ENCODE measurements around the gene CCL5. TPM values are rescaled to one million over a fixed set of nuclear protein-coding genes. Genes with fewer than 3 reads are reported as not detected.

CCL5 gene
- polyA plus RNA-seq, 2 of the 4 experiments (the other 2 are of a cell fraction), result 0.12 to 0.31 TPM

DNA sequence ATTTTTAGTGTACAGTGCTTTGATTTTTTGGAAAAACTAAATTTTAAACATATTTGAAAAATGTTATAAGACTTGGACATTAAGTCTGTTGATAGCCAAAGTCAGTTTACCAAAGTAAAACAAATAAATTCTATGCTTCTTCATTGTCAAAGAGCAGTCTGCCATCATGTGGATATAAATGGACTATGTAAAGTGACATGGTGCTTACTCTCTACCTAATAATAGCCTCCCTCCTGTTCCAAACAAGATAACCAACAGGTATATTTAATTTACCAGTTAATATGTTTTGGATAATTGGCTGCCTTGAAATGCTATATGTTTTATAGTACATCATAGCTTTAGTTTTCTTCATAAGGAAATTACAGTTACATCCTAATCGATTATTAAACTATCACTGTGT, 55.0 kb downstream of the CCL5 start:
- DNase-seq (ENCODE audit: low read depth in 1 of 2, low spot score in 1 of 2), result no peak
- ChIA-PET CTCF (interaction anchor here (1.2 to 2.5 kb wide), 5 partner anchors 16 to 78 kb away, joined by 3 to 8 read pairs (median 6); partner anchors contain the start of gene TAF15), POLR2A (interaction anchor here (2.0 kb wide), 1 partner anchor 16 kb away, joined by 10 read pairs; the partner anchor contains the start of gene TAF15)
- Histone ChIP-seq H3K9me3 (no peaks in the 10 kb centered on the region), H3K4me1 (0 out of 3 replicates have a peak, but pooled peaks cover 3% of the 10 kb centered on the region), H3K4me3 (no peak overlapping the region), H3K4me2 (no peak overlapping the region), H3K27ac (no peak overlapping the region)
- no peak for FAIRE-seq
- WGBS (ENCODE audit: missing lambda C conversion rate), result 94% methylated on average over 1 of the region's 1 CpG
- no peak for ATAC-seq
- TF ChIP-seq, protein P1, sequence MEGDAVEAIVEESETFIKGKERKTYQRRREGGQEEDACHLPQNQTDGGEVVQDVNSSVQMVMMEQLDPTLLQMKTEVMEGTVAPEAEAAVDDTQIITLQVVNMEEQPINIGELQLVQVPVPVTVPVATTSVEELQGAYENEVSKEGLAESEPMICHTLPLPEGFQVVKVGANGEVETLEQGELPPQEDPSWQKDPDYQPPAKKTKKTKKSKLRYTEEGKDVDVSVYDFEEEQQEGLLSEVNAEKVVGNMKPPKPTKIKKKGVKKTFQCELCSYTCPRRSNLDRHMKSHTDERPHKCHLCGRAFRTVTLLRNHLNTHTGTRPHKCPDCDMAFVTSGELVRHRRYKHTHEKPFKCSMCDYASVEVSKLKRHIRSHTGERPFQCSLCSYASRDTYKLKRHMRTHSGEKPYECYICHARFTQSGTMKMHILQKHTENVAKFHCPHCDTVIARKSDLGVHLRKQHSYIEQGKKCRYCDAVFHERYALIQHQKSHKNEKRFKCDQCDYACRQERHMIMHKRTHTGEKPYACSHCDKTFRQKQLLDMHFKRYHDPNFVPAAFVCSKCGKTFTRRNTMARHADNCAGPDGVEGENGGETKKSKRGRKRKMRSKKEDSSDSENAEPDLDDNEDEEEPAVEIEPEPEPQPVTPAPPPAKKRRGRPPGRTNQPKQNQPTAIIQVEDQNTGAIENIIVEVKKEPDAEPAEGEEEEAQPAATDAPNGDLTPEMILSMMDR (IDR thresholded peaks at IDR 0.05), result no peak
- TF ChIP-seq NR3C1 (IDR thresholded peaks at IDR 0.05), result no peak
- TF ChIP-seq MYC (IDR thresholded peaks at IDR 0.05; ENCODE audit: borderline replicate concordance, low read length), result no peak
- TF ChIP-seq, protein P2, sequence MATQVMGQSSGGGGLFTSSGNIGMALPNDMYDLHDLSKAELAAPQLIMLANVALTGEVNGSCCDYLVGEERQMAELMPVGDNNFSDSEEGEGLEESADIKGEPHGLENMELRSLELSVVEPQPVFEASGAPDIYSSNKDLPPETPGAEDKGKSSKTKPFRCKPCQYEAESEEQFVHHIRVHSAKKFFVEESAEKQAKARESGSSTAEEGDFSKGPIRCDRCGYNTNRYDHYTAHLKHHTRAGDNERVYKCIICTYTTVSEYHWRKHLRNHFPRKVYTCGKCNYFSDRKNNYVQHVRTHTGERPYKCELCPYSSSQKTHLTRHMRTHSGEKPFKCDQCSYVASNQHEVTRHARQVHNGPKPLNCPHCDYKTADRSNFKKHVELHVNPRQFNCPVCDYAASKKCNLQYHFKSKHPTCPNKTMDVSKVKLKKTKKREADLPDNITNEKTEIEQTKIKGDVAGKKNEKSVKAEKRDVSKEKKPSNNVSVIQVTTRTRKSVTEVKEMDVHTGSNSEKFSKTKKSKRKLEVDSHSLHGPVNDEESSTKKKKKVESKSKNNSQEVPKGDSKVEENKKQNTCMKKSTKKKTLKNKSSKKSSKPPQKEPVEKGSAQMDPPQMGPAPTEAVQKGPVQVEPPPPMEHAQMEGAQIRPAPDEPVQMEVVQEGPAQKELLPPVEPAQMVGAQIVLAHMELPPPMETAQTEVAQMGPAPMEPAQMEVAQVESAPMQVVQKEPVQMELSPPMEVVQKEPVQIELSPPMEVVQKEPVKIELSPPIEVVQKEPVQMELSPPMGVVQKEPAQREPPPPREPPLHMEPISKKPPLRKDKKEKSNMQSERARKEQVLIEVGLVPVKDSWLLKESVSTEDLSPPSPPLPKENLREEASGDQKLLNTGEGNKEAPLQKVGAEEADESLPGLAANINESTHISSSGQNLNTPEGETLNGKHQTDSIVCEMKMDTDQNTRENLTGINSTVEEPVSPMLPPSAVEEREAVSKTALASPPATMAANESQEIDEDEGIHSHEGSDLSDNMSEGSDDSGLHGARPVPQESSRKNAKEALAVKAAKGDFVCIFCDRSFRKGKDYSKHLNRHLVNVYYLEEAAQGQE (IDR thresholded peaks at IDR 0.05), result no peak
- no peak for TF ChIP-seq POLR2A (IDR thresholded peaks at IDR 0.05; ENCODE audit: low read length)
- TF ChIP-seq KDM5A (IDR thresholded peaks at IDR 0.05), result no peak
- TF ChIP-seq SMC3 (IDR thresholded peaks at IDR 0.05), result no peak
- no peak for TF ChIP-seq RAD21 (conservative IDR thresholded peaks at IDR 0.05 in 1 of 2, IDR thresholded peaks at IDR 0.05 in 1 of 2)
- TF ChIP-seq TFCP2L1 (CRISPR knock-in tag; IDR thresholded peaks at IDR 0.05), result no peak
- TF ChIP-seq EHMT2 (IDR thresholded peaks at IDR 0.05; ENCODE audit: low read depth), result no peak
- no peak for TF ChIP-seq EHF (CRISPR knock-in tag; IDR thresholded peaks at IDR 0.05)
- no peak for TF ChIP-seq KDM1A (IDR thresholded peaks at IDR 0.05; ENCODE audit: low read depth)
- no peak for TF ChIP-seq CEBPB (IDR thresholded peaks at IDR 0.05)

Small RNAs within 50 kb of the gene (small RNA-seq; reads per million reads assigned to genes)
- 4.2 to 155 (median 19.3) reads per million in 6 experiments for gene RF00100

Other genes with a start within 250 kb of the CCL5 start
- 0.05 and 0.07 TPM in 2 replicates for gene RASL10B, start 148.7 kb downstream of the CCL5 start, polyA plus RNA-seq (2011; rRNA removed)
- 0.10 to 0.26 TPM (median 0.24 TPM) in 3 replicates for gene RASL10B, start 148.7 kb downstream of the CCL5 start, polyA plus RNA-seq (2017; fragmentation: RNase III; extraction: RNeasy Plus Mini Kit Qiagen cat#74134 plus additional on column Dnase treatment)
- gene GAS2L2, start 127.1 kb downstream of the CCL5 start, polyA plus RNA-seq (2011; rRNA removed), result 0.06 and 0.12 TPM in 2 replicates
- gene GAS2L2, start 127.1 kb downstream of the CCL5 start, polyA plus RNA-seq (2017; fragmentation: RNase III; extraction: RNeasy Plus Mini Kit Qiagen cat#74134 plus additional on column Dnase treatment), result 0.09 to 0.15 TPM (median 0.13 TPM) in 3 replicates
- 0.19 TPM in 1 of 2 replicates, not detected in the other for gene C17orf50, start 119.5 kb downstream of the CCL5 start, polyA plus RNA-seq (2011; rRNA removed)
- gene C17orf50, start 119.5 kb downstream of the CCL5 start, polyA plus RNA-seq (2017; fragmentation: RNase III; extraction: RNeasy Plus Mini Kit Qiagen cat#74134 plus additional on column Dnase treatment), result 0.12 to 0.28 TPM (median 0.22 TPM) in 3 replicates
- gene MMP28, start 84.7 kb downstream of the CCL5 start, polyA plus RNA-seq (2011; rRNA removed), result 6.7 and 7.1 TPM in 2 replicates
- 5.2 to 8.3 TPM (median 6.6 TPM) in 3 replicates for gene MMP28, start 84.7 kb downstream of the CCL5 start, polyA plus RNA-seq (2017; fragmentation: RNase III; extraction: RNeasy Plus Mini Kit Qiagen cat#74134 plus additional on column Dnase treatment)
- gene TAF15, start 70.9 kb downstream of the CCL5 start, polyA plus RNA-seq (2011; rRNA removed), result 130 and 213 TPM in 2 replicates
- 543 to 568 TPM (median 544 TPM) in 3 replicates for gene TAF15, start 70.9 kb downstream of the CCL5 start, polyA plus RNA-seq (2017; fragmentation: RNase III; extraction: RNeasy Plus Mini Kit Qiagen cat#74134 plus additional on column Dnase treatment)
- not detected in 2 replicates for gene HEATR9, start 11.5 kb downstream of the CCL5 start, polyA plus RNA-seq (2011; rRNA removed)
- not detected in 3 replicates for gene HEATR9, start 11.5 kb downstream of the CCL5 start, polyA plus RNA-seq (2017; fragmentation: RNase III; extraction: RNeasy Plus Mini Kit Qiagen cat#74134 plus additional on column Dnase treatment)
- gene RDM1, start 50.4 kb upstream of the CCL5 start, polyA plus RNA-seq (2011; rRNA removed), result 3.9 and 4.6 TPM in 2 replicates
- gene RDM1, start 50.4 kb upstream of the CCL5 start, polyA plus RNA-seq (2017; fragmentation: RNase III; extraction: RNeasy Plus Mini Kit Qiagen cat#74134 plus additional on column Dnase treatment), result 3.3 to 4.3 TPM (median 3.6 TPM) in 3 replicates
- gene LYZL6, start 63.4 kb upstream of the CCL5 start, polyA plus RNA-seq (2011; rRNA removed), result not detected in 2 replicates
- not detected in 3 replicates for gene LYZL6, start 63.4 kb upstream of the CCL5 start, polyA plus RNA-seq (2017; fragmentation: RNase III; extraction: RNeasy Plus Mini Kit Qiagen cat#74134 plus additional on column Dnase treatment)
- gene CCL16, start 101.1 kb upstream of the CCL5 start, polyA plus RNA-seq (2011; rRNA removed), result not detected in 2 replicates
- not detected in 3 replicates for gene CCL16, start 101.1 kb upstream of the CCL5 start, polyA plus RNA-seq (2017; fragmentation: RNase III; extraction: RNeasy Plus Mini Kit Qiagen cat#74134 plus additional on column Dnase treatment)
- gene CCL14, start 106.4 kb upstream of the CCL5 start, polyA plus RNA-seq (2011; rRNA removed), result not detected in 2 replicates
- gene CCL14, start 106.4 kb upstream of the CCL5 start, polyA plus RNA-seq (2017; fragmentation: RNase III; extraction: RNeasy Plus Mini Kit Qiagen cat#74134 plus additional on column Dnase treatment), result not detected in 3 replicates
- gene CCL15, start 121.2 kb upstream of the CCL5 start, polyA plus RNA-seq (2011; rRNA removed), result 0.10 TPM in 1 of 2 replicates, not detected in the other
- gene CCL15, start 121.2 kb upstream of the CCL5 start, polyA plus RNA-seq (2017; fragmentation: RNase III; extraction: RNeasy Plus Mini Kit Qiagen cat#74134 plus additional on column Dnase treatment), result not detected in 3 replicates
- not detected in 2 replicates for gene CCL23, start 137.6 kb upstream of the CCL5 start, polyA plus RNA-seq (2011; rRNA removed)
- not detected in 3 replicates for gene CCL23, start 137.6 kb upstream of the CCL5 start, polyA plus RNA-seq (2017; fragmentation: RNase III; extraction: RNeasy Plus Mini Kit Qiagen cat#74134 plus additional on column Dnase treatment)
- gene CCL18, start 183.9 kb upstream of the CCL5 start, polyA plus RNA-seq (2011; rRNA removed), result not detected in 2 replicates
- gene CCL18, start 183.9 kb upstream of the CCL5 start, polyA plus RNA-seq (2017; fragmentation: RNase III; extraction: RNeasy Plus Mini Kit Qiagen cat#74134 plus additional on column Dnase treatment), result not detected in 3 replicates
- gene CCL3, start 209.8 kb upstream of the CCL5 start, polyA plus RNA-seq (2011; rRNA removed), result not detected in 2 replicates
- gene CCL3, start 209.8 kb upstream of the CCL5 start, polyA plus RNA-seq (2017; fragmentation: RNase III; extraction: RNeasy Plus Mini Kit Qiagen cat#74134 plus additional on column Dnase treatment), result not detected in 3 replicates
- not detected in 2 replicates for gene CCL4, start 223.5 kb upstream of the CCL5 start, polyA plus RNA-seq (2011; rRNA removed)
- gene CCL4, start 223.5 kb upstream of the CCL5 start, polyA plus RNA-seq (2017; fragmentation: RNase III; extraction: RNeasy Plus Mini Kit Qiagen cat#74134 plus additional on column Dnase treatment), result not detected in 3 replicates

Measured in A549 (cell line).